Mucosa of stomach (tissue), 1 donor: ENCODE measurements around the gene KDM4C.
"Not testable (repeated sequence)": the region's sequence is repeated elsewhere in the genome, so short reads cannot be mapped to it uniquely, and the experiment has no call there.

Experiments used
- H3K27me3 ChIP-seq: one replicate; pipeline ENCODE4 v1.7.0; 2013; ENCODE audit warnings: mild to moderate bottlenecking, low read length; ENCODE audit not compliant: control insufficient read depth, insufficient read depth
- H3K36me3 ChIP-seq: one replicate; pipeline ENCODE4 v1.7.0; 2013; ENCODE audit warnings: low read length; ENCODE audit not compliant: control insufficient read depth, insufficient read depth
- H3K4me1 ChIP-seq: one replicate; pipeline ENCODE4 v1.7.0; 2013; ENCODE audit warnings: mild to moderate bottlenecking, low read length; ENCODE audit not compliant: control insufficient read depth, insufficient read depth
- H3K4me3 ChIP-seq: one replicate; pipeline ENCODE4 v1.7.0; 2013; ENCODE audit warnings: low read length
- H3K9ac ChIP-seq: one replicate; pipeline ENCODE4 v1.7.0; 2013; ENCODE audit warnings: mild to moderate bottlenecking, low read length, moderate library complexity
- H3K9me3 ChIP-seq: one replicate; pipeline ENCODE4 v1.7.0; 2013; ENCODE audit warnings: mild to moderate bottlenecking, low read length, moderate library complexity; ENCODE audit not compliant: control insufficient read depth
- donor health status: Pancreatic carcinoma.

Gene KDM4C

DNA sequence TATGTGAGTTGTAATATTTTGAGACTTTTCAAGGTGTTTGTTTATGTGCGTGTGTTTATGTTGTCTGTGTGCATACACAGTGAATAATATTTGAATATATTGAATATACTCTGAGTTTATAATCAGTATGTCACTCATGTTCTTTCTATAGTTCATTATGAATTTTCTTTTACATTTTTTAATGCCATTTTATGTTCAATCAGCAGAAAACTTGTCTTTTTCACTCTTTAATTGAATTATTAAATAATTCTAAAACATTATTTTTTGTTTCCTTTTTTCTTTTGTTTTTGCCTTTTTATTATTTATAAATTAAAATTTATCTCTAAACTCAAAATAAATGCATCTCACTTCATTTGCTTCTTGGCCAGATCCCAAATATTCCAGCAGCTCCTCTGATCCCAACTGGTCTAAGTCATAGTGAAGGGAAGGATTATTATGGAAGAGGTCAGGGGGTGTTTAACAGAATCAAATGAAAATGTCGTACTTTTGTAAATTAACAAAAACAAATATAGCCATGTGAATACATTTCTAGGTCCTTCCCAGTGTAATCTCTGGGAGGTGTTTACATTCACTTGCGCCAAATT lies 188.9 kb downstream of the KDM4C start:
- H3K4me3 ChIP-seq: no peak overlapping the region
- no peaks in the 10 kb centered on the region for H3K27me3 ChIP-seq
- H3K9me3 ChIP-seq: no peaks in the 10 kb centered on the region
- no peak overlapping the region for H3K9ac ChIP-seq
- H3K4me1 ChIP-seq: peaks cover 4% of the 10 kb centered on the region
- H3K36me3 ChIP-seq: no peaks in the 10 kb centered on the region

DNA sequence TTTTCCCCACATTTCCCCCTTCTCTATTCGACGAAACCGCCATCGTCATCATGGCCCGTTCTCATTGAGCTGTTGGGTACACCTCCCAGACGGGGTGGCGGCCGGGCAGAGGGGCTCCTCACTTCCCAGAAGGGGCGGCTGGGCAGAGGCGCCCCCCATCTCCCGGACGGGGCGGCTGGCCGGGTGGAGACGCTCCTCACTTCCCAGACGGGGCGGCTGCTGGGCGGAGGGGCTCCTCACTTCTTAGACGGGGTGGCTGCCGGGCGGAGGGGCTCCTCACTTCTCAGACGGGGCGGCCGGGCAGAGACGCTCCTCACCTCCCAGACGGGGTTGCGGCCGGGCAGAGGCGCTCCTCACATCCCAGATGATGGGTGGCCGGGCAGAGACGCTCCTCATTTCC lies 191.1 kb downstream of the KDM4C start:
- H3K36me3 ChIP-seq, H3K4me3 ChIP-seq, H3K9me3 ChIP-seq, H3K27me3 ChIP-seq, H3K4me1 ChIP-seq, H3K9ac ChIP-seq: not testable (repeated sequence)

DNA sequence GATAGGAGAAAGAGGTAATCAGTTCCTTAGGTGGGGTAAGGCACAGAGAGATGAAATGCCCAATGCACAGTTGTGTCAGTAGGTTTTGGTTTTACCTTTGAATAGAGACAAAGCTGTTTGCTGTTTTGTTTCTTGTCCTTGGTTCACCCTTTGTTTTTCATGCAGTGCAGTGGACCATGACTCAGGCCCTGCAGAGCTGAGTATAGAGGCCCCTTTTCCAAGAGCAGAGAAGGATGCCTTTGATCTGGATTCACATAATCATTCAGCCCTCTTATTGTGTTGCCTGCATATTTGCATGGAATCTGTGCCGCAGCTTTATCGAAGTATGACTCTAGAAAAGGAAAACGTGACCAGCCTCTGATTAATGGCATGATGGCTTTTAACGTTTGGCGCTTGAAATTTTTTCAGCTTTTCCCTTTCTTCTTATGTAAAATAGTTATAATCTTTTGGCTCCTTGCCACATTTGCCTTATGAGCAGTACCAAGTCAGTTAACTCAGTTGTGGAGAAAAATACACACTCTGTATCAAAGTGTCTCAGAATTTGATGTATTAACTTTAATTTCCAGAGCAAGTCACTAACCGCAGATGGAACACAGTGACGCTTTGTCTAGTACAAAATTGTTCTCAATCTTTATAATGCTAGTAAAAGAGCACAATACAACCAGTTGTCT lies 197.6 kb downstream of the KDM4C start:
- H3K9ac ChIP-seq: no peak overlapping the region
- H3K9me3 ChIP-seq: no peaks in the 10 kb centered on the region
- no peak overlapping the region for H3K4me3 ChIP-seq
- peaks cover 17% of the 10 kb centered on the region for H3K4me1 ChIP-seq
- peaks cover 1% of the 10 kb centered on the region for H3K36me3 ChIP-seq
- H3K27me3 ChIP-seq: no peaks in the 10 kb centered on the region

DNA sequence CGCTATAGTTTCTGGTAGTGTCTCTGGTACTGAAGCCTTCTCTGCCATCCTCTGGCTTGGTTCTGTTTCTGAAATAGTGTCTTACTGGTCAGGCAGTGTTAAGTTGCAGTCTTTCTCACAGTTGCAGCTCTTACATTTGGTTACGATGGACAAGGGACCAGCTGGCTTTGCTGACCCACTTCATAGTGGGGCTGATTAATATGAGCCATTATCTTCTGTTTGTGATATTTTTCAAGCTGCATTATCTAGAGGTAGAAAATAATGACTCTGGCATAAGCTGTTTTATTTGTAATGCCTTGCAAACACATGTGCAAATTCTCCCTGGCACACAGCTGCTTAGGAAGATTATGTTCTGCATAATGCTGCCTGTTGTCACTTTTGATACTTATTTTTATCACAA lies 199.1 kb downstream of the KDM4C start:
- H3K27me3 ChIP-seq: no peaks in the 10 kb centered on the region
- peaks cover 19% of the 10 kb centered on the region for H3K4me1 ChIP-seq
- H3K9me3 ChIP-seq: no peaks in the 10 kb centered on the region
- H3K4me3 ChIP-seq: no peak overlapping the region
- no peak overlapping the region for H3K9ac ChIP-seq
- peaks cover 7% of the 10 kb centered on the region for H3K36me3 ChIP-seq

DNA sequence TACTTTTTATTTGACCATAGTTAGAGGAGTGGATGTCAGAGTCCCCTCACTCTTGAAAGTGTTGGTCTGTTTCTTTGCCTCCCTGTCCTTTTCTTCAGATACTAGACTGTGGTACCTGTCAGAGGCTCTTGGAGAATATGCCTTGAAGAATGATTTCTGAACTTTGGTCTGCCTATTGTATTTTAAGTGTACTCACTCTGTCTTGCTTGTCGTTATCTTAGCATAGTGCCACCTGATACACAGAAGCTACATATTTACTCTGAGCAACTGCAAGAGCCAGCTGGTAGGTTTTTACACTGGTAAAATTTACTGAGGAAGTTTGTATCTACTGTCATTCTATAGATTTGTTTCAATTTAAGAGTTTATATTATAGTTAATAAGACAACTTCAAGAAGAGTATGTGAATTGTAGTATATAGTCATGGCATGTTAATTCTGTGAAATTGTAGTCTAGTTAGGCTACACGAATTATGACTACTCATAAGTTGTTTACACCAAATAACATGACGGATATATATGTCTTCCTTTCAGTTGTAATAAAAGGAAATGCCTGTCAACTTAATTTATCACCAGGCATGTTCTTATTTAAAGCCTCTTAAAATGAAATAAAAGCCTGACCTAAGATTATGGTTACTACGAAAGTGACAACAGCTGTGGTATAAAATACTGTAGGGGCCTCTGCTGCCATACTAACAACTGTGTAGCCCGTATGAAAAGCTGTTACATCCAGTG lies 201.7 kb downstream of the KDM4C start:
- Histone ChIP-seq H3K36me3 (peaks cover 7% of the 10 kb centered on the region), H3K27me3 (no peaks in the 10 kb centered on the region), H3K9ac (no peak overlapping the region), H3K9me3 (no peaks in the 10 kb centered on the region), H3K4me1 (peaks cover 23% of the 10 kb centered on the region), H3K4me3 (no peak overlapping the region)

DNA sequence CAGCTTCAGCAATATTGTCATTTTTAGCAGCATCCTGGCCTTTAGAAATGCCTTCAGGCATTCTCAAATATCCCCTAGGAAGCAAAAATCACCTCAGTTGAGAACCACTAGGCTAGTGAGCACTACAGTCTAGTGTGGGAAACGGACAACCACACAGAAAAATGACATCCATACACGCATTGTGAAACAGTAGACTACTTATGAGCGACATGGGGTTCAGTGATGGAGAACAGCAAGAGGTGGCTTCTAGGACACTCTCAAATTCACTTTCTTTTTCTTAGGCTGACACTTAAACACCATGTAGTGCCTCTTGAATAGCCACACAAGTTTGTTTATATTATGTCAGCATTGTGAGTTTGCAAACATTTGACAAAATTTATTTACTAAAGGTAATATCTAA lies 203.0 kb downstream of the KDM4C start:
- Histone ChIP-seq H3K27me3 (no peaks in the 10 kb centered on the region), H3K4me3 (no peak overlapping the region), H3K9me3 (no peaks in the 10 kb centered on the region), H3K4me1 (peaks cover 12% of the 10 kb centered on the region), H3K9ac (no peak overlapping the region), H3K36me3 (peaks cover 7% of the 10 kb centered on the region)

DNA sequence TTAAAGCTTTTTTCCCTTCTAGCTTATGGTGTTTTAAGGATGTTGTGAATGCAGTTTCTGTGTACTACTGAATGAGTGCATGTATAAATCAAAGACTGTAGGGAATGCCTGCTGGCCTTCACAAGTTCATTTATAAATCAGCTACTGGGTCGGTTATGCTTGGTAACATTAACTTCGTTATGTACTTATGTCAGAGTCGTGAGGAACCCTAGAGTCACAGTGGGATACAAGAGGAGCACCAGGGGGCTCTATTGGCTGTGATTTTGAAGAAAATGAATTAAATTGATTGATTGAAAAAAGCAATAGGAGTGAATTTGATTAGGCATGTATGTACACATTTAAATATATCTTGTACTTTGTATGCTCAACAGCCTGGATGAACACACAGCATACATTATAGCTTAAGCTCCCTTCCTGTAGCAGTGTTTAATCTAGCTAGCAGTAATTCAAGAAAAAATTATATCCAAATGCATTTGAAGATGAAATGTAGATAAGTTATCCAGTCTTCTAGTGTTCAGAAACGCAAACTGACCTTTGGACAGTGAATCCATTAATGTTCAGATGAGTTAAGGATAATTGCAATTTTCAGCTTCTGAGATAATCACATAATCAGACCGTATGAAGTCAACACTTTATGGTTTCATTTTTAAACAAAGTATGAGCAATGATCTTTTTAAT lies 204.2 kb downstream of the KDM4C start:
- Histone ChIP-seq H3K9ac (no peak overlapping the region), H3K4me1 (peaks cover 8% of the 10 kb centered on the region), H3K36me3 (peaks cover 7% of the 10 kb centered on the region), H3K27me3 (no peaks in the 10 kb centered on the region), H3K4me3 (no peak overlapping the region), H3K9me3 (no peaks in the 10 kb centered on the region)

DNA sequence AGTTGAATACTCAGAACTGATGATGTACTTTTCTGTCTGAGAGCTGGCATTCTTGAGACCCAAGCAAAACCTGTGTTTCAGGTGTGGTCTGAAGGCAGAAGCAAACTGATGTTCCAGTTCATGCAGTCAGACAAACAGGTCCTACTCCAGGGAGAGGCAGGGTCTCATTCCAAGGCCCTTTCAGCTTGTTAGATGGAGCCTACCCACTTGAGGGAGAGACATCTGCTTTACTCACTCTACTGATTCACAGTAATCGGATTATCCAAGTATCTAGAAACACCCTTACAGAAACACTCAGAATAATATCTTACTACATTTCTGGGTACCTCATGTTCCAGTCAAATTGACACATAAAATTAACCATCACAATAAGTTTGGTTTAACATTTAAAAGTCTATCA lies 207.8 kb downstream of the KDM4C start:
- Histone ChIP-seq H3K27me3 (no peaks in the 10 kb centered on the region), H3K36me3 (peaks cover 4% of the 10 kb centered on the region)

DNA sequence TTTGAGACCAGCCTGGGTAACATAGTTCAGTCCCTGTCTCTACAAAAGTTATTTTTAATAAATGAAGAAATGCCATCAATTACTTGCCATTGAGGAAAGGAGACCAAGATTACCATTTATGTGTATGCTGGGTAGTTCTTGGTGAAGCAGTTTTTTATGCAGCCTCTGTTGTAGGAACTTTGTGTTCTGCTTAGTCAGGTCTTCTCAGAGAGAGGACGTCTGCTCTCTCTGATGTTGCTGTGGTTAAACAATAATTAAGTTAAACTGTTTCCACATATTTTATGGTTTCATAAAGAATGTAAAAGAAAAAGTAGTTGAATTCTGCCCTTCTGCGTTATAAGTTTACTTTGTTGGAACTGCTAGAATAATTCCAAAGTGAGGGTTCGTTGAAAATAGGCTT lies 210.5 kb downstream of the KDM4C start:
- Histone ChIP-seq H3K4me1 (no peaks in the 10 kb centered on the region), H3K4me3 (no peak overlapping the region), H3K27me3 (no peaks in the 10 kb centered on the region), H3K9ac (no peak overlapping the region), H3K9me3 (no peaks in the 10 kb centered on the region), H3K36me3 (no peaks in the 10 kb centered on the region)

More for the DNA sequence above, 207.8 kb downstream of the KDM4C start:
- no peak overlapping the region for H3K9ac ChIP-seq
- peaks cover 6% of the 10 kb centered on the region for H3K4me1 ChIP-seq
- H3K4me3 ChIP-seq: no peak overlapping the region
- H3K9me3 ChIP-seq: no peaks in the 10 kb centered on the region

DNA sequence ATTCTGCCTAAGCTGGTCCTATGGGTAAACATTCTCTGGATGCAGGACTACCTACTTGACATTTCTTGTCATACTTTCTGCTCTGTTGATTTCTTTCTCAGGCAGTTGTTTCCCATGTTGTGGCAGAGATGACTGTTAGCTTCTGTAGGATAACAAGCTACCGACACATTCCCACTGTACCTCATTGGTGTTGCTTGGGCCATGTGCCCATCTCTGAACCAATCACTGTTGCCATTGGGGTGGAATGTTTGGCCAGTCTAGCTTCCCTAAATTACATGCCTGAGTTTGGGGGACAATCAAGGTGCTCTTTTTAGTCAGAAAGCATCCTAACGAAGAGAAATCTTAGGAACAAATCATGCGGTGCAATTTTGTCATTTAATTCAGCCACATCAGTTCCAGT lies 212.0 kb downstream of the KDM4C start:
- Histone ChIP-seq H3K9me3 (no peaks in the 10 kb centered on the region), H3K9ac (no peak overlapping the region), H3K4me1 (peaks cover under 1% of the 10 kb centered on the region), H3K36me3 (no peaks in the 10 kb centered on the region), H3K27me3 (no peaks in the 10 kb centered on the region), H3K4me3 (no peak overlapping the region)

DNA sequence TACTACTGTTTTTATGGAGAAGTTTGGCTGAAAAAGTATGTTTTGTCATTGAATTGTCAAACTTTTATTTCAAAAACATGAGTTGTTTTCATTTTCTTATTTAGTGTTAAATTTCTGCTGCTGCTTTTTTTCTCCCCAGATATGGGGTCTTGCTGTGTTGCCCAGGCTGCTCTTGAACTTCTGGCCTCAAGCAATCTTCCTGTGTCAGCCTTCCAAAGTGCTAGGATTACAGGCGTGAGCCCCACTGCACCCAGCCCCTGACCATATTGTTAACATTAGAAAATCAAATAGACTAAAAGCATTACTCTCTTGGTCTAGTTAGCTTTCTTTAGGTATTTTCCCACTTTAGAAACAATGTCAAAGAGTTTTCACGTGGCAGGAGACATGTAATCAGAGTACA lies 215.3 kb downstream of the KDM4C start:
- Histone ChIP-seq H3K36me3 (no peaks in the 10 kb centered on the region), H3K9me3 (no peaks in the 10 kb centered on the region), H3K4me1 (peaks cover 6% of the 10 kb centered on the region), H3K9ac (no peak overlapping the region), H3K4me3 (no peak overlapping the region), H3K27me3 (no peaks in the 10 kb centered on the region)

DNA sequence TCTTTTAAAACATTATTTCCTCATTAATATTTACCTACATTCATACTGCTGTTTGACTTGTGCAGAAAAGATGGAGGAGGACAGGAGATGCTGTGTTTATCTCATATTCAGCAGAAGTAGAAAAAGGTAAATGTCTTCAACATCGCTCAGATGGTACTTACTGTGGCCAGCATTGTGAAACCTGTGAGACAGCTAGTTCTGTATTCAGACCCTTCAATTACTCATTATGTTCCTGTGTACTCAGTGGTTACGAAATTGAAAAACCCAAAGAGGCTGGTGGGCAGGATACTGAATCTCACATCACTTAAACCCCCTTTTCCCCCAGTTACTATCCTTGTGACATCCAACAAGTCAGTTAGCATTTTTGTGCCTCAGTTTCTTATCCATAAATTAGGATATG lies 216.0 kb downstream of the KDM4C start:
- H3K4me1 ChIP-seq: peaks cover 6% of the 10 kb centered on the region
- no peaks in the 10 kb centered on the region for H3K36me3 ChIP-seq
- H3K4me3 ChIP-seq: no peak overlapping the region
- no peaks in the 10 kb centered on the region for H3K27me3 ChIP-seq
- H3K9me3 ChIP-seq: no peaks in the 10 kb centered on the region
- H3K9ac ChIP-seq: no peak overlapping the region
